ENCODE data around the gene TMPO. TPM values are rescaled to one million over a fixed set of nuclear protein-coding genes. Genes with fewer than 3 reads are reported as not detected.
"Not testable (repeated sequence)": the region's sequence is repeated elsewhere in the genome, so short reads cannot be mapped to it uniquely, and the experiment has no call there.

The TMPO gene
- total RNA-seq, 6 experiments from 2014 or later = 19.8 to 43.2 (median 29.9) TPM

GRCh38 chr12:98503592-98504367 is 11.6 kb upstream of the TMPO start:
- TF ChIP-seq POLR2A (IDR thresholded peaks at IDR 0.05) = peak; percentile 45
- no peak for TF ChIP-seq CTCF (IDR thresholded peaks at IDR 0.05)
- under 1% methylated on average over 43 of the region's 43 CpGs for WGBS (ENCODE audit: insufficient coverage, low coverage, low lambda C conversion rate, missing lambda C conversion rate)
- H3K4me3 ChIP-seq = peak overlapping the region; percentile 56 to 60 (median 58)
- H3K9me3 ChIP-seq = no peaks in the 10 kb centered on the region
- DNase-seq (peak; percentile 96 to 97 (median 96)), ATAC-seq (peak; percentile 75 to 81 (median 77))
- peak overlapping the region; percentile 88 to 93 (median 91) for H3K27ac ChIP-seq
- H3K27me3 ChIP-seq = no peaks in the 10 kb centered on the region
- no peaks in the 10 kb centered on the region for H3K36me3 ChIP-seq
- H3K4me1 ChIP-seq = peaks cover 0 to 21% (median 7%) of the 10 kb centered on the region in 4 donors
- intact Hi-C loops (cut with DNase I) = no loop called here

- 11% methylated on average over 3 of the region's 3 CpGs for WGBS (ENCODE audit: insufficient coverage, low coverage, low lambda C conversion rate, missing lambda C conversion rate)
- H3K27ac ChIP-seq = peak overlapping the region; percentile 88 to 93 (median 91)
- TF ChIP-seq POLR2A (IDR thresholded peaks at IDR 0.05) (no peak), CTCF (IDR thresholded peaks at IDR 0.05) (no peak)
- H3K36me3 ChIP-seq = no peaks in the 10 kb centered on the region
- intact Hi-C loops (cut with DNase I) = no loop called here
- no peaks in the 10 kb centered on the region for H3K27me3 ChIP-seq
- H3K4me1 ChIP-seq = peaks cover 0 to 16% (median 4%) of the 10 kb centered on the region in 4 donors
- DNase-seq = no peak
- H3K9me3 ChIP-seq = no peaks in the 10 kb centered on the region
- no peak for ATAC-seq
- peak overlapping the region; percentile 56 to 60 (median 58) for H3K4me3 ChIP-seq
Observed at GRCh38 chr12:98504368-98504617, 11.1 kb upstream of the TMPO start.

- intact Hi-C loops (cut with DNase I) = no loop called here
- H3K9me3 ChIP-seq = no peaks in the 10 kb centered on the region
- TF ChIP-seq CTCF (IDR thresholded peaks at IDR 0.05) = no peak
- TF ChIP-seq POLR2A (IDR thresholded peaks at IDR 0.05) = no peak
- no CpG with 5 or more reads among the region's 2 CpGs for WGBS (ENCODE audit: insufficient coverage, low coverage, low lambda C conversion rate, missing lambda C conversion rate)
- no peak for DNase-seq
- no peak for ATAC-seq
- H3K36me3 ChIP-seq = no peaks in the 10 kb centered on the region
- H3K4me1 ChIP-seq = peaks cover 0 to 5% (median 2%) of the 10 kb centered on the region in 4 donors
- H3K27ac ChIP-seq = no peak overlapping the region
- H3K4me3 ChIP-seq = no peak overlapping the region
- H3K27me3 ChIP-seq = no peaks in the 10 kb centered on the region
Observed at GRCh38 chr12:98509063-98509462, 6.3 kb upstream of the TMPO start.

GRCh38 chr12:98511806-98512205 is 3.6 kb upstream of the TMPO start:
- H3K27ac ChIP-seq; H3K9me3 ChIP-seq; H3K4me3 ChIP-seq; ATAC-seq; H3K4me1 ChIP-seq; H3K27me3 ChIP-seq; intact Hi-C loops (cut with DNase I); H3K36me3 ChIP-seq; DNase-seq: not testable (repeated sequence)
- 96% methylated on average over 4 of the region's 5 CpGs for WGBS (ENCODE audit: insufficient coverage, low coverage, low lambda C conversion rate, missing lambda C conversion rate)

GRCh38 chr12:98513379-98514322 is 1.7 kb upstream of the TMPO start:
- H3K4me1 ChIP-seq = peaks cover 0 to 23% (median 7%) of the 10 kb centered on the region in 4 donors
- no peak for DNase-seq
- peak overlapping the region in 2 of 3 donors; percentile 96 to 97 for H3K27ac ChIP-seq
- ATAC-seq = no peak
- no peaks in the 10 kb centered on the region for H3K27me3 ChIP-seq
- intact Hi-C loops (cut with DNase I) = no loop called here
- 67% methylated on average over 8 of the region's 8 CpGs for WGBS (ENCODE audit: insufficient coverage, low coverage, low lambda C conversion rate, missing lambda C conversion rate)
- TF ChIP-seq CTCF (IDR thresholded peaks at IDR 0.05) (no peak), POLR2A (IDR thresholded peaks at IDR 0.05) (no peak)
- peak overlapping the region; percentile 86 to 98 (median 89) for H3K4me3 ChIP-seq
- H3K9me3 ChIP-seq = no peaks in the 10 kb centered on the region
- no peaks in the 10 kb centered on the region for H3K36me3 ChIP-seq

Data from right lobe of liver (tissue), 6 donors.